Sigmoid colon (tissue), 3 donors: ENCODE data around the gene TAMM41.

Source experiments
- CTCF ChIP-seq, 4 experiments: fragments of 450-650 bp in 3 of 4; fragments of 200-600 bp in 1 of 4; IDR thresholded peaks; one replicate each; pipeline ENCODE4 v1.5.1; 2016 to 2019; ENCODE audit warnings: antibody characterized with exemption in 4 of 4, mild to moderate bottlenecking in 3 of 4, moderate library complexity in 2 of 4
- POLR2A ChIP-seq, 2 donors: fragments of 450-650 bp; IDR thresholded peaks; one replicate each; pipeline ENCODE4 v1.6.1; 2016; ENCODE audit warnings: antibody characterized with exemption in 2 of 2, mild to moderate bottlenecking in 2 of 2, moderate library complexity in 2 of 2

GRCh38 chr3:11759996-11760395, 86.7 kb downstream of the TAMM41 start:
- no peak for TF ChIP-seq POLR2A (IDR thresholded peaks at IDR 0.05)
- TF ChIP-seq CTCF (IDR thresholded peaks at IDR 0.05): no peak
